ENCODE data around the gene CACNA2D3.

The CACNA2D3 gene

GRCh38 chr3:54986294-54986693, 863.9 kb downstream of the CACNA2D3 start:
- no peak for TF ChIP-seq SPI1 (IDR thresholded peaks at IDR 0.05; ENCODE audit: low read depth, low read length)
- no peak for TF ChIP-seq POLR2AphosphoS5 (IDR thresholded peaks at IDR 0.05; ENCODE audit: low read depth, low read length)
- TF ChIP-seq PAX5 (IDR thresholded peaks at IDR 0.05; ENCODE audit: insufficient read depth, low read length, severe bottlenecking): no peak
- no peak for TF ChIP-seq POLR2A (IDR thresholded peaks at IDR 0.05; ENCODE audit: low read depth, low read length)
- TF ChIP-seq TAF1 (IDR thresholded peaks at IDR 0.05; ENCODE audit: low read depth, low read length): no peak
- TF ChIP-seq POU2F2 (IDR thresholded peaks at IDR 0.05; ENCODE audit: low read depth, low read length): no peak
- no peak for DNase-seq (ENCODE audit: insufficient read length, low spot score)
- FAIRE-seq: no peak

GRCh38 chr3:54987719-54988118, 865.4 kb downstream of the CACNA2D3 start:
- no peak for TF ChIP-seq TAF1 (IDR thresholded peaks at IDR 0.05; ENCODE audit: low read depth, low read length)
- DNase-seq (ENCODE audit: insufficient read length, low spot score): no peak
- FAIRE-seq: no peak

- no peak for FAIRE-seq
- no peak for DNase-seq (ENCODE audit: insufficient read length, low spot score)
- TF ChIP-seq POLR2AphosphoS5 (IDR thresholded peaks at IDR 0.05; ENCODE audit: low read depth, low read length) (no peak), POLR2A (IDR thresholded peaks at IDR 0.05; ENCODE audit: low read depth, low read length) (no peak), PAX5 (IDR thresholded peaks at IDR 0.05; ENCODE audit: insufficient read depth, low read length, severe bottlenecking) (no peak)
These were observed 866.0 kb downstream of the CACNA2D3 start for GRCh38 chr3:54988302-54988837.

- DNase-seq (ENCODE audit: insufficient read length, low spot score): no peak
- no peak for FAIRE-seq
- TF ChIP-seq SPI1 (IDR thresholded peaks at IDR 0.05; ENCODE audit: low read depth, low read length): no peak
- no peak for TF ChIP-seq TAF1 (IDR thresholded peaks at IDR 0.05; ENCODE audit: low read depth, low read length)
- TF ChIP-seq POU2F2 (IDR thresholded peaks at IDR 0.05; ENCODE audit: low read depth, low read length): no peak
- TF ChIP-seq POLR2AphosphoS5 (IDR thresholded peaks at IDR 0.05; ENCODE audit: low read depth, low read length): no peak
- no peak for TF ChIP-seq POLR2A (IDR thresholded peaks at IDR 0.05; ENCODE audit: low read depth, low read length)
- TF ChIP-seq PAX5 (IDR thresholded peaks at IDR 0.05; ENCODE audit: insufficient read depth, low read length, severe bottlenecking): no peak
These were observed 866.7 kb downstream of the CACNA2D3 start for GRCh38 chr3:54988838-54989630.

GRCh38 chr3:54994111-54994513, 871.8 kb downstream of the CACNA2D3 start:
- TF ChIP-seq POLR2A (IDR thresholded peaks at IDR 0.05; ENCODE audit: low read depth, low read length) (no peak), SPI1 (IDR thresholded peaks at IDR 0.05; ENCODE audit: low read depth, low read length) (no peak), PAX5 (IDR thresholded peaks at IDR 0.05; ENCODE audit: insufficient read depth, low read length, severe bottlenecking) (no peak), TAF1 (IDR thresholded peaks at IDR 0.05; ENCODE audit: low read depth, low read length) (no peak), POU2F2 (IDR thresholded peaks at IDR 0.05; ENCODE audit: low read depth, low read length) (no peak), POLR2AphosphoS5 (IDR thresholded peaks at IDR 0.05; ENCODE audit: low read depth, low read length) (no peak)
- DNase-seq (ENCODE audit: insufficient read length, low spot score) (no peak), FAIRE-seq (no peak)

GRCh38 chr3:54999159-54999558, 876.8 kb downstream of the CACNA2D3 start:
- FAIRE-seq: no peak

GRCh38 chr3:54999811-55000210, 877.5 kb downstream of the CACNA2D3 start:
- FAIRE-seq: no peak
- TF ChIP-seq TAF1 (IDR thresholded peaks at IDR 0.05; ENCODE audit: low read depth, low read length): no peak
- no peak for TF ChIP-seq POU2F2 (IDR thresholded peaks at IDR 0.05; ENCODE audit: low read depth, low read length)
- no peak for TF ChIP-seq POLR2A (IDR thresholded peaks at IDR 0.05; ENCODE audit: low read depth, low read length)
- no peak for TF ChIP-seq PAX5 (IDR thresholded peaks at IDR 0.05; ENCODE audit: insufficient read depth, low read length, severe bottlenecking)
- no peak for TF ChIP-seq SPI1 (IDR thresholded peaks at IDR 0.05; ENCODE audit: low read depth, low read length)
- TF ChIP-seq POLR2AphosphoS5 (IDR thresholded peaks at IDR 0.05; ENCODE audit: low read depth, low read length): no peak
- DNase-seq (ENCODE audit: insufficient read length, low spot score): no peak

More at GRCh38 chr3:54999159-54999558, 876.8 kb downstream of the CACNA2D3 start:
- TF ChIP-seq SPI1 (IDR thresholded peaks at IDR 0.05; ENCODE audit: low read depth, low read length) (no peak), POLR2A (IDR thresholded peaks at IDR 0.05; ENCODE audit: low read depth, low read length) (no peak), PAX5 (IDR thresholded peaks at IDR 0.05; ENCODE audit: insufficient read depth, low read length, severe bottlenecking) (no peak), POU2F2 (IDR thresholded peaks at IDR 0.05; ENCODE audit: low read depth, low read length) (no peak), POLR2AphosphoS5 (IDR thresholded peaks at IDR 0.05; ENCODE audit: low read depth, low read length) (no peak), TAF1 (IDR thresholded peaks at IDR 0.05; ENCODE audit: low read depth, low read length) (no peak)
- no peak for DNase-seq (ENCODE audit: insufficient read length, low spot score)

GRCh38 chr3:55000546-55000945, 878.2 kb downstream of the CACNA2D3 start:
- TF ChIP-seq POLR2AphosphoS5 (IDR thresholded peaks at IDR 0.05; ENCODE audit: low read depth, low read length): no peak
- FAIRE-seq (no peak), DNase-seq (ENCODE audit: insufficient read length, low spot score) (no peak)

- TF ChIP-seq PAX5 (IDR thresholded peaks at IDR 0.05; ENCODE audit: insufficient read depth, low read length, severe bottlenecking) (no peak), POLR2A (IDR thresholded peaks at IDR 0.05; ENCODE audit: low read depth, low read length) (no peak), POU2F2 (IDR thresholded peaks at IDR 0.05; ENCODE audit: low read depth, low read length) (no peak), TAF1 (IDR thresholded peaks at IDR 0.05; ENCODE audit: low read depth, low read length) (no peak), SPI1 (IDR thresholded peaks at IDR 0.05; ENCODE audit: low read depth, low read length) (no peak), POLR2AphosphoS5 (IDR thresholded peaks at IDR 0.05; ENCODE audit: low read depth, low read length) (no peak)
- DNase-seq (ENCODE audit: insufficient read length, low spot score) (no peak), FAIRE-seq (no peak)
These were observed 878.6 kb downstream of the CACNA2D3 start for GRCh38 chr3:55000953-55001352.

- DNase-seq (ENCODE audit: insufficient read length, low spot score): no peak
These were observed 880.1 kb downstream of the CACNA2D3 start for GRCh38 chr3:55002416-55002930.

More at GRCh38 chr3:55002416-55002930, 880.1 kb downstream of the CACNA2D3 start:
- TF ChIP-seq TAF1 (IDR thresholded peaks at IDR 0.05; ENCODE audit: low read depth, low read length) (no peak), PAX5 (IDR thresholded peaks at IDR 0.05; ENCODE audit: insufficient read depth, low read length, severe bottlenecking) (no peak), POLR2AphosphoS5 (IDR thresholded peaks at IDR 0.05; ENCODE audit: low read depth, low read length) (no peak), POU2F2 (IDR thresholded peaks at IDR 0.05; ENCODE audit: low read depth, low read length) (no peak), POLR2A (IDR thresholded peaks at IDR 0.05; ENCODE audit: low read depth, low read length) (no peak), SPI1 (IDR thresholded peaks at IDR 0.05; ENCODE audit: low read depth, low read length) (no peak)
- no peak for FAIRE-seq

Data from GM12891 (cell line).